ENCODE results near the gene ZXDC. TPM values are rescaled to one million over a fixed set of nuclear protein-coding genes. Genes with fewer than 3 reads are reported as not detected.

The ZXDC gene
- total and polyA plus RNA-seq, 2 donors from 2014 or later, result 11.4 to 44.8 TPM

DNA sequence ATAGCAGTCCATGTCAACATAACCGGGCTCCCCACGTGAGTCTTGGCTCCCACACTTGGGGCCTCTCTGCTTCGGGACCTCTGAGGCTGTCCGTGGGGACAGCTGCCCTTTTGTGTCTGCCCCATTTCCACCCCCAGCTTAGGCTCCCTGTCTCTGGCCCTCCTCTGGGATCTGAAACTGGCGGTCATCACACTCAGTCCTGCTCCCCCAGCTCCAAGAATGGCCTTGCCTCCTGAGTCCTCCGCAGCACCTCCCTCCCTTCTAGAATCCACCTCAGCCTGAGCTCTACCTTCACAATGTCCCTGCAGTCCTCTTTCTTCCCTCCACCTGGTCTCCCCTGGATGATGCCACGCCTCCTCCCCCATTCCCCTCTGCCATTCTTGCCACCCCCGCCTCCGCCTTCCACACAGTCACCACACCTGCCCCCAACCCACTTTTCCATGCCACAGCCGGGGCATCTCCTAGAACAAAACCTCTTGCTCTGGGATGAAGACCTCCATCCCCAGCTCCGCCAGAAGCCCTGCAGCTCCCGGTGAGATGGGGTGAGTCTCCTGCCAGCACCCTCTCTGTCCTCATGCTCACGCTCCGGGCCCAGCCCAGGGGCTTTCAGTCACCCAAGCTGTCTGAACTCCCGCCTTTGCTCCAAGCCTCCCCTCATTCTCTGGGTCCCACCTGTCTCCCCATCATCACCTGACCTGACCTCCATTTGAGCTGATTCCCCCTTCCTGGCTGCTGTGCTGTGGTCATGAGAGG, 7.0 kb upstream of the ZXDC start:
- no peak for FAIRE-seq
- peak in 1 of 5 donors; percentile 45 for DNase-seq
- no peak overlapping the region for H3K4me3 ChIP-seq (ENCODE audit: low read length in 3 of 3)
- no peak overlapping the region for H3K27ac ChIP-seq (ENCODE audit: low read depth in 2 of 2, low read length in 2 of 2)
- intact Hi-C loops (cut with DNase I), result no loop called here
- peaks cover 0 to 5% (median 0%) of the 10 kb centered on the region in 3 donors for H3K4me1 ChIP-seq (ENCODE audit: control insufficient read depth in 2 of 3, insufficient read depth in 2 of 3, low read depth in 1 of 3, low read length in 3 of 3)
- no peaks in the 10 kb centered on the region for H3K36me3 ChIP-seq (ENCODE audit: control insufficient read depth in 2 of 3, insufficient read depth in 3 of 3, low read length in 3 of 3)
- no peaks in the 10 kb centered on the region for H3K9me3 ChIP-seq (ENCODE audit: control insufficient read depth in 2 of 3, insufficient read depth in 1 of 3, low read length in 3 of 3)
- H3K27me3 ChIP-seq (ENCODE audit: control insufficient read depth, insufficient read depth, low read length), result no peaks in the 10 kb centered on the region
- TF ChIP-seq, protein P1, sequence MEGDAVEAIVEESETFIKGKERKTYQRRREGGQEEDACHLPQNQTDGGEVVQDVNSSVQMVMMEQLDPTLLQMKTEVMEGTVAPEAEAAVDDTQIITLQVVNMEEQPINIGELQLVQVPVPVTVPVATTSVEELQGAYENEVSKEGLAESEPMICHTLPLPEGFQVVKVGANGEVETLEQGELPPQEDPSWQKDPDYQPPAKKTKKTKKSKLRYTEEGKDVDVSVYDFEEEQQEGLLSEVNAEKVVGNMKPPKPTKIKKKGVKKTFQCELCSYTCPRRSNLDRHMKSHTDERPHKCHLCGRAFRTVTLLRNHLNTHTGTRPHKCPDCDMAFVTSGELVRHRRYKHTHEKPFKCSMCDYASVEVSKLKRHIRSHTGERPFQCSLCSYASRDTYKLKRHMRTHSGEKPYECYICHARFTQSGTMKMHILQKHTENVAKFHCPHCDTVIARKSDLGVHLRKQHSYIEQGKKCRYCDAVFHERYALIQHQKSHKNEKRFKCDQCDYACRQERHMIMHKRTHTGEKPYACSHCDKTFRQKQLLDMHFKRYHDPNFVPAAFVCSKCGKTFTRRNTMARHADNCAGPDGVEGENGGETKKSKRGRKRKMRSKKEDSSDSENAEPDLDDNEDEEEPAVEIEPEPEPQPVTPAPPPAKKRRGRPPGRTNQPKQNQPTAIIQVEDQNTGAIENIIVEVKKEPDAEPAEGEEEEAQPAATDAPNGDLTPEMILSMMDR (IDR thresholded peaks at IDR 0.05; ENCODE audit: borderline replicate concordance, extremely low read depth, insufficient read depth), result no peak
- no peak overlapping the region for H3K9ac ChIP-seq (ENCODE audit: low read length in 3 of 3)

DNA sequence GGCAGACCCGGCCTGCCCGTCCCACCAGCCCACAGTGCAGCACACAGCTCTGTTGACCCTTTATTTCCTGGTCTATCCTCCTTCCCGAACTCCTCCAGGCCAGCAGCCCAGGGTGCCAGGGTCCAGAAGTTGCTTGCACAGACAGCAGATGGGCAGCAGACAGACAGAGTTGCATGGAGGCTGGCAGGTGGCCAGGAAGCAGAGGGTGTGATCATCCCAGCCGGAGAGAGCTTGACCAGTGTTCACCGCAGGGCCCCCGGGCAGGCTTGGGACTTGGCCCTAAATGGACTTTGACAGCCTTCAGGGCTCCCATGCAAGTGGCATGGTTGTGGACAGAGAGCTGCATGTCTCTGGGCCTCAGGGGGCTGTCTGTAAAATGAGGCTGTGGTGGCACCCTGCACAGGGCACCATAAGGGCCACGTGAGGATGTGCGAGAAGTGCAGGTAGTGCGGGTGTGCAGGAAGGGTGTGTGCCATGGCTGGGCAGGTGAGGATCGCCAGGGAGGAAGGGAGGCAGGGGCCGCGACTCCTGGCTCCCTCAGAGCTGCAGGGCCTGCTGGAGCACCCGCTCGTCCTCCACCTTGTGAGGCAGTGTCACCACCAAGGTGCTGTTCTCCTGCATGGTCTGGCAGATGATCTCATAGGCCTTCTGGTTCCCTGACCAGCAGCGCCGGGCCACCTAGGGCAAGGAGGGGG, 6.3 kb upstream of the ZXDC start:
- H3K27me3 ChIP-seq (ENCODE audit: control insufficient read depth, insufficient read depth, low read length), result no peaks in the 10 kb centered on the region
- H3K4me1 ChIP-seq (ENCODE audit: control insufficient read depth in 2 of 3, insufficient read depth in 2 of 3, low read depth in 1 of 3, low read length in 3 of 3), result peaks cover 0 to 3% (median 0%) of the 10 kb centered on the region in 3 donors
- FAIRE-seq (no peak), DNase-seq (peak in 2 of 5 donors; percentile 34 to 72)
- H3K36me3 ChIP-seq (ENCODE audit: control insufficient read depth in 2 of 3, insufficient read depth in 3 of 3, low read length in 3 of 3), result no peaks in the 10 kb centered on the region
- no peak overlapping the region for H3K9ac ChIP-seq (ENCODE audit: low read length in 3 of 3)
- H3K4me3 ChIP-seq (ENCODE audit: low read length in 3 of 3), result no peak overlapping the region
- no peaks in the 10 kb centered on the region for H3K9me3 ChIP-seq (ENCODE audit: control insufficient read depth in 2 of 3, insufficient read depth in 1 of 3, low read length in 3 of 3)
- TF ChIP-seq, protein P1 (IDR thresholded peaks at IDR 0.05; ENCODE audit: borderline replicate concordance, extremely low read depth, insufficient read depth), result no peak
- intact Hi-C loops (cut with DNase I), result no loop called here
- H3K27ac ChIP-seq (ENCODE audit: low read depth in 2 of 2, low read length in 2 of 2), result no peak overlapping the region

DNA sequence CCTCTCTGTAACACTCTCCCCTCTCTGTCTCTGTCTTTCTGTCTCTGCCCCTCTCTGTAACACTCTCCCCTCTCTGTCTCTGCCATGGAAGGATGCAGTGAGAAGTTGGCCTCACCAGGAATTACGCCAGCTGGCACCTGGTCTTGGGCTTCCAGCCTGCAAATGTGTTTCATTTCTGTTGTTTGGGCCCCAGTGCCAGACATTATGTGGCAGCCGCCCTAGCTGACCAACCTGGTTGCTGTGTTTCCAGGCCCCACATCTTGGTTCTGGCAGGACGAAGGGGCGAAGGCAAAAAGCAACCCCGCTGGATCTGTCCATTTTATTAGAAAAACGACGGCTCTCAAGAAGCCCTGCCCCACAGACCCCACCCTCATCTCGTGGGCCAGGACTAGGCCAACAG, 5.2 kb upstream of the ZXDC start:
- Histone ChIP-seq H3K27me3 (ENCODE audit: control insufficient read depth, insufficient read depth, low read length) (no peaks in the 10 kb centered on the region), H3K27ac (ENCODE audit: low read depth in 2 of 2, low read length in 2 of 2) (no peak overlapping the region), H3K36me3 (ENCODE audit: control insufficient read depth in 2 of 3, insufficient read depth in 3 of 3, low read length in 3 of 3) (no peaks in the 10 kb centered on the region), H3K9ac (ENCODE audit: low read length in 3 of 3) (no peak overlapping the region), H3K9me3 (ENCODE audit: control insufficient read depth in 2 of 3, insufficient read depth in 1 of 3, low read length in 3 of 3) (no peaks in the 10 kb centered on the region), H3K4me1 (ENCODE audit: control insufficient read depth in 2 of 3, insufficient read depth in 2 of 3, low read depth in 1 of 3, low read length in 3 of 3) (peaks cover 0 to 2% (median 0%) of the 10 kb centered on the region in 3 donors), H3K4me3 (ENCODE audit: low read length in 3 of 3) (no peak overlapping the region)
- TF ChIP-seq, protein P1 (IDR thresholded peaks at IDR 0.05; ENCODE audit: borderline replicate concordance, extremely low read depth, insufficient read depth), result no peak
- FAIRE-seq (no peak), DNase-seq (peak in 1 of 5 donors; percentile 22)
- intact Hi-C loops (cut with DNase I), result no loop called here
